ENCODE measurements around the gene MACC1. TPM values are rescaled to one million over a fixed set of nuclear protein-coding genes. Genes with fewer than 3 reads are reported as not detected.
A peak's percentile ranks its signal among the peaks of the same experiment; 100 is the strongest.

The MACC1 gene
- total RNA-seq, 1 donor: 0.36 TPM

DNA sequence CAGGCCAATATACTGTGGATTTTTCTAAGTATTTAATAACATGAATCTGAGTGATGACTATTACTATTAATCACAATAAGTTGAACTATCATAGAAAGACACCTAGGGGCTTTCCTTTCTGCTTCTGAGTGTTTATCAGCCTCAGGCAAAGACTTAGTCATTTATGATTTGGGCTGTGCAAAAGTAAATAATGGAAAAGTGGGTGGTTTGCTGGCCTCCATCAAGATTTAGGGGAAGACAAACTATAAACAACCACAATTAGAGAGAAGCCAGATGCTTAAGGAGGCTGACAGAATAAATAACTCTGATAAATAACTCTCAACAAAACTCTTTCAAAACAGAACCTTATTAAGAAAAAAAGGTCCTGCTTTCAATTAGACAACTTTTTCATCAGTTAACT, 64.7 kb downstream of the MACC1 start:
- no peak overlapping the region for H3K27ac ChIP-seq (ENCODE audit: low read depth, low read length)
- H3K4me3 ChIP-seq (ENCODE audit: insufficient read depth, low read length): no peak overlapping the region
- no peak overlapping the region for H2AFZ ChIP-seq (ENCODE audit: low read length)
- H3K4me2 ChIP-seq (ENCODE audit: insufficient read depth, low read length): no peak overlapping the region
- TF ChIP-seq, protein P1, sequence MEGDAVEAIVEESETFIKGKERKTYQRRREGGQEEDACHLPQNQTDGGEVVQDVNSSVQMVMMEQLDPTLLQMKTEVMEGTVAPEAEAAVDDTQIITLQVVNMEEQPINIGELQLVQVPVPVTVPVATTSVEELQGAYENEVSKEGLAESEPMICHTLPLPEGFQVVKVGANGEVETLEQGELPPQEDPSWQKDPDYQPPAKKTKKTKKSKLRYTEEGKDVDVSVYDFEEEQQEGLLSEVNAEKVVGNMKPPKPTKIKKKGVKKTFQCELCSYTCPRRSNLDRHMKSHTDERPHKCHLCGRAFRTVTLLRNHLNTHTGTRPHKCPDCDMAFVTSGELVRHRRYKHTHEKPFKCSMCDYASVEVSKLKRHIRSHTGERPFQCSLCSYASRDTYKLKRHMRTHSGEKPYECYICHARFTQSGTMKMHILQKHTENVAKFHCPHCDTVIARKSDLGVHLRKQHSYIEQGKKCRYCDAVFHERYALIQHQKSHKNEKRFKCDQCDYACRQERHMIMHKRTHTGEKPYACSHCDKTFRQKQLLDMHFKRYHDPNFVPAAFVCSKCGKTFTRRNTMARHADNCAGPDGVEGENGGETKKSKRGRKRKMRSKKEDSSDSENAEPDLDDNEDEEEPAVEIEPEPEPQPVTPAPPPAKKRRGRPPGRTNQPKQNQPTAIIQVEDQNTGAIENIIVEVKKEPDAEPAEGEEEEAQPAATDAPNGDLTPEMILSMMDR (IDR thresholded peaks at IDR 0.05; ENCODE audit: extremely low read depth, low read depth, low read length): no peak
- H4K20me1 ChIP-seq (ENCODE audit: insufficient read depth, low read length): no peaks in the 10 kb centered on the region
- no peaks in the 10 kb centered on the region for H3K36me3 ChIP-seq (ENCODE audit: insufficient read depth, low read length)
- H3K9me3 ChIP-seq (ENCODE audit: low read depth, low read length): no peaks in the 10 kb centered on the region
- no peaks in the 10 kb centered on the region for H3K79me2 ChIP-seq (ENCODE audit: insufficient read depth, low read length)
- no peak for DNase-seq (ENCODE audit: insufficient read length, low spot score, missing footprints)
- H3K4me1 ChIP-seq (ENCODE audit: insufficient read depth, low read length): no peaks in the 10 kb centered on the region
- H3K27me3 ChIP-seq (ENCODE audit: insufficient read depth, low read length): no peaks in the 10 kb centered on the region

DNA sequence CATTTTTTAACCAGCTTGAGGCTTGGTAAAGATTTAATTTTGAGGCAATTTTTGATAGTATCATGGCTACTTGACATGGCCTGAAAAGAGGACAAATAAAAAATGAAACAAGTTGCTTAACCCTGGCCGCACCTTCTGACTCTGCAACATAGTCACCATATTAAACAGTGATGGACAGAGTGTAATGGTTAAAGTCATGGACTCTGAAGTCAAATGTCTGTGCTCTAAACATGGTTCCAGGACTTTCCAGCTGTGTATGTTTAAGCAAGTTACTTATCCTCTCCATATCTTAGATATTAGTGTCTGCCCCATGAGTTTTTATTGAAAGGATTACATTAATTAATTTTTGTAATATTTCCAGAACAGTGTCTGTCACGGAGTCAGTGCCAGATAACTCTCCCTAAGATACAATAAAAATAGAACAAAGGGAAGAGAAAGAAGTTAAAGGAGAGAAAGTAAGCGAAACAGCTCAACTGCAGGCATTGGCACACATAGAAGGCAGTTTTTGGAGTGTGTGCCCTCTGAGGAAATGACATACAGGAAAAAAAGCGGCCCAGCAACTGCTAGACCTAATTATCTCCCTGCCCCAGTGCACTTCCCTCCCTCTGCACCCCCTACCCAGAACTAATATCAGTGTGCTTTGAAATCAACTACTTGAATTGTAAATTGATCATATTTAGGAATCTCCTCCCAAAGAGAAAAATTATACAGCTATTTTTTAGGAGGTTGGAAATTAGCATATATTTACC, 65.3 kb downstream of the MACC1 start:
- H3K4me3 ChIP-seq (ENCODE audit: insufficient read depth, low read length): no peak overlapping the region
- H4K20me1 ChIP-seq (ENCODE audit: insufficient read depth, low read length): no peaks in the 10 kb centered on the region
- H3K27me3 ChIP-seq (ENCODE audit: insufficient read depth, low read length): no peaks in the 10 kb centered on the region
- TF ChIP-seq, protein P1 (IDR thresholded peaks at IDR 0.05; ENCODE audit: extremely low read depth, low read depth, low read length): no peak
- H3K4me1 ChIP-seq (ENCODE audit: insufficient read depth, low read length): no peaks in the 10 kb centered on the region
- no peak overlapping the region for H2AFZ ChIP-seq (ENCODE audit: low read length)
- no peak overlapping the region for H3K27ac ChIP-seq (ENCODE audit: low read depth, low read length)
- no peaks in the 10 kb centered on the region for H3K79me2 ChIP-seq (ENCODE audit: insufficient read depth, low read length)
- no peak overlapping the region for H3K4me2 ChIP-seq (ENCODE audit: insufficient read depth, low read length)
- DNase-seq (ENCODE audit: insufficient read length, low spot score, missing footprints): no peak
- H3K9me3 ChIP-seq (ENCODE audit: low read depth, low read length): no peaks in the 10 kb centered on the region
- H3K36me3 ChIP-seq (ENCODE audit: insufficient read depth, low read length): no peaks in the 10 kb centered on the region

DNA sequence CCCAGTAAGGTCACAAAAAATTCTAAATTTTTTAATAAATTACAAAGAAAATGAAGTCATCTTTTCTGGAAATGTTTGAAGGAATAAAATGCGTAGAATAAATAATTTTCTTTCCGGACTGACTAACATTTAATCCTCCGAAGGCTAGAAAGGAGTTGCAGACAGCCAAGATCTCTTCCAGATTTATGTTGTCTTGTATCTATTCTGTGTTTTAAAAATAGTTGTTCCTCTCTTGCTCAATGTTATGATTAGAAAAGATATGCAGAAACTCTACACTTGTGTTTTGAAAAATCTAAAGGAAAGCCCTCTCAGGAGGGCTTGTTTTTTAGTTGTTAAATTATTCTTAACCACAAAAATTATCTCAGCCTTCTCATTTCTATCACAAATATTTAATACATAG, 70.7 kb downstream of the MACC1 start:
- no peaks in the 10 kb centered on the region for H3K36me3 ChIP-seq (ENCODE audit: insufficient read depth, low read length)
- H2AFZ ChIP-seq (ENCODE audit: low read length): no peak overlapping the region
- DNase-seq (ENCODE audit: insufficient read length, low spot score, missing footprints): no peak
- H3K4me2 ChIP-seq (ENCODE audit: insufficient read depth, low read length): peak overlapping the region; percentile 11
- H3K9me3 ChIP-seq (ENCODE audit: low read depth, low read length): no peaks in the 10 kb centered on the region
- no peaks in the 10 kb centered on the region for H3K79me2 ChIP-seq (ENCODE audit: insufficient read depth, low read length)
- no peak overlapping the region for H3K27ac ChIP-seq (ENCODE audit: low read depth, low read length)
- H3K4me3 ChIP-seq (ENCODE audit: insufficient read depth, low read length): no peak overlapping the region
- TF ChIP-seq, protein P1 (IDR thresholded peaks at IDR 0.05; ENCODE audit: extremely low read depth, low read depth, low read length): no peak
- no peaks in the 10 kb centered on the region for H3K4me1 ChIP-seq (ENCODE audit: insufficient read depth, low read length)
- H4K20me1 ChIP-seq (ENCODE audit: insufficient read depth, low read length): no peaks in the 10 kb centered on the region
- H3K27me3 ChIP-seq (ENCODE audit: insufficient read depth, low read length): no peaks in the 10 kb centered on the region

DNA sequence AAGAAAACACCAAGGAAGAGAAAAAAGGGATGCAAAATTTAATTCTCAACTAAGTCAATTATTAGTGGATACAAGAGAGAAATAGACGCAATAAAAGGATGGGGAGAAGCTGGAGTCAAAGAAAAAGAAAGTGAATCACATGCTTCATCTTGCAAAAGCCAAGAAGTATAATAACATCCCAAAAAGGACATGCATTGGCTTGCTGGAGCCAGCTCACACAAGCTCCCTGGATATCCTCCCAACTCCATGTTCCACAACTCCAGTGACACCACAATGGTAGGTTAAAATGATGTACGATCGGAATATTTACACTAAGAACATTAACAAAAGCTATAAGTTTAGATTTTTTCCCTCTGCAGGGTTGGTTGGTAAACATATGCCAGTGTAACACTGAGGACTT, 72.4 kb downstream of the MACC1 start:
- H3K27me3 ChIP-seq (ENCODE audit: insufficient read depth, low read length): no peaks in the 10 kb centered on the region
- no peaks in the 10 kb centered on the region for H3K79me2 ChIP-seq (ENCODE audit: insufficient read depth, low read length)
- no peak overlapping the region for H3K4me3 ChIP-seq (ENCODE audit: insufficient read depth, low read length)
- TF ChIP-seq, protein P1 (IDR thresholded peaks at IDR 0.05; ENCODE audit: extremely low read depth, low read depth, low read length): no peak
- no peak overlapping the region for H2AFZ ChIP-seq (ENCODE audit: low read length)
- H3K36me3 ChIP-seq (ENCODE audit: insufficient read depth, low read length): no peaks in the 10 kb centered on the region
- no peak overlapping the region for H3K27ac ChIP-seq (ENCODE audit: low read depth, low read length)
- H4K20me1 ChIP-seq (ENCODE audit: insufficient read depth, low read length): no peaks in the 10 kb centered on the region
- DNase-seq (ENCODE audit: insufficient read length, low spot score, missing footprints): no peak
- no peaks in the 10 kb centered on the region for H3K9me3 ChIP-seq (ENCODE audit: low read depth, low read length)
- no peak overlapping the region for H3K4me2 ChIP-seq (ENCODE audit: insufficient read depth, low read length)
- peaks cover 2% of the 10 kb centered on the region for H3K4me1 ChIP-seq (ENCODE audit: insufficient read depth, low read length)
